Natural killer cell treated with Interleukin-12 subunit alpha and Interleukin-12 subunit beta and Interleukin-15 and Interleukin-18, amount 100 ng/mL, for 72 hours (primary cell): ENCODE measurements around the gene ADGRF1. TPM values are rescaled to one million over a fixed set of nuclear protein-coding genes. Genes with fewer than 3 reads are reported as not detected.

ENCODE experiments used
- ATAC-seq, 2 donors: fragments of 150-1000 bp; cut with Tn5 transposase in 1 of 2; sonication (Bioruptor Pico), chemical (Tn5 transposase) in 1 of 2; 2 replicates each; pipeline ENCODE4 v1.10.0; 2021
- DNase-seq: peaks from one replicate; pipeline ENCODE4 v3.0.0; 2022; ENCODE audit warnings: low spot score
- H3K27ac Mint-ChIP-seq, 2 donors: 1 replicate in 1 of 2; 2 replicates in 1 of 2; pipeline ENCODE4 v1.8.0; 2022; ENCODE audit warnings: mixed read lengths in 2 of 2, mild to moderate bottlenecking in 1 of 2, moderate library complexity in 1 of 2
- H3K27me3 Mint-ChIP-seq, 2 donors: 1 replicate in 1 of 2; 2 replicates in 1 of 2; pipeline ENCODE4 v1.8.0; 2022; ENCODE audit warnings: mixed read lengths in 2 of 2
- H3K36me3 Mint-ChIP-seq: one replicate; pipeline ENCODE4 v1.8.0; 2022; ENCODE audit warnings: mixed read lengths
- H3K4me1 Mint-ChIP-seq, 2 donors: 1 replicate in 1 of 2; 2 replicates in 1 of 2; pipeline ENCODE4 v1.8.0; 2022; ENCODE audit warnings: low read depth in 2 of 2, mixed read lengths in 2 of 2, mild to moderate bottlenecking in 1 of 2
- H3K4me3 Mint-ChIP-seq: one replicate; pipeline ENCODE4 v1.8.0; 2022; ENCODE audit warnings: mixed read lengths
- H3K9me3 Mint-ChIP-seq: 2 replicates; pipeline ENCODE4 v1.8.0; 2022; ENCODE audit warnings: mixed read lengths
- total RNA-seq, 2 donors: library from RNA; stranded (reverse); gene quantifications; one replicate each; pipeline ENCODE4 v1.2.3, GENCODE V29; 2022

ADGRF1 gene
- total RNA-seq, 2 donors from 2014 or later, result not detected

GRCh38 chr6:47048638-47049037 lies 6.5 kb upstream of the ADGRF1 start:
- DNase-seq (no peak), ATAC-seq (no peak)
- Mint-ChIP-seq H3K27me3 (peaks cover 6 to 15% of the 10 kb centered on the region in 2 donors), H3K9me3 (no peaks in the 10 kb centered on the region), H3K27ac (no peak overlapping the region), H3K36me3 (no peaks in the 10 kb centered on the region), H3K4me3 (no peak overlapping the region), H3K4me1 (peaks cover 0 to 3% of the 10 kb centered on the region in 2 donors)

- Mint-ChIP-seq H3K9me3 (no peaks in the 10 kb centered on the region), H3K4me1 (peaks cover 0 to 3% of the 10 kb centered on the region in 2 donors), H3K27me3 (peaks cover 6 to 15% of the 10 kb centered on the region in 2 donors), H3K27ac (no peak overlapping the region), H3K4me3 (no peak overlapping the region), H3K36me3 (no peaks in the 10 kb centered on the region)
- ATAC-seq (no peak), DNase-seq (no peak)
These were observed 5.6 kb upstream of the ADGRF1 start for GRCh38 chr6:47047479-47048407.

GRCh38 chr6:47047097-47047478 lies 5.0 kb upstream of the ADGRF1 start:
- Mint-ChIP-seq H3K9me3 (no peaks in the 10 kb centered on the region), H3K4me3 (no peak overlapping the region), H3K27me3 (peaks cover 6 to 15% of the 10 kb centered on the region in 2 donors), H3K36me3 (no peaks in the 10 kb centered on the region), H3K27ac (no peak overlapping the region), H3K4me1 (peaks cover 0 to 3% of the 10 kb centered on the region in 2 donors)
- ATAC-seq (no peak), DNase-seq (no peak)

GRCh38 chr6:47044397-47044796 lies 2.3 kb upstream of the ADGRF1 start:
- Mint-ChIP-seq H3K4me3 (no peak overlapping the region), H3K9me3 (no peaks in the 10 kb centered on the region), H3K36me3 (no peaks in the 10 kb centered on the region), H3K27ac (no peak overlapping the region), H3K27me3 (peaks cover 9 to 15% of the 10 kb centered on the region in 2 donors), H3K4me1 (peaks cover 0 to 3% of the 10 kb centered on the region in 2 donors)
- no peak for ATAC-seq
- no peak for DNase-seq

- H3K36me3 Mint-ChIP-seq, result no peaks in the 10 kb centered on the region
- DNase-seq (no peak), ATAC-seq (no peak)
- no peak overlapping the region for H3K4me3 Mint-ChIP-seq
- H3K27me3 Mint-ChIP-seq, result peaks cover 11 to 15% of the 10 kb centered on the region in 2 donors
- no peaks in the 10 kb centered on the region for H3K9me3 Mint-ChIP-seq
- no peak overlapping the region for H3K27ac Mint-ChIP-seq
- H3K4me1 Mint-ChIP-seq, result peaks cover 0 to 3% of the 10 kb centered on the region in 2 donors
These were observed 1.2 kb upstream of the ADGRF1 start for GRCh38 chr6:47043286-47043685.

GRCh38 chr6:47041741-47042140 lies 391 bp downstream of the ADGRF1 start:
- DNase-seq (no peak), ATAC-seq (no peak)
- Mint-ChIP-seq H3K4me3 (no peak overlapping the region), H3K9me3 (no peaks in the 10 kb centered on the region), H3K36me3 (no peaks in the 10 kb centered on the region), H3K27ac (no peak overlapping the region), H3K27me3 (peaks cover 5 to 7% of the 10 kb centered on the region in 2 donors), H3K4me1 (no peaks in the 10 kb centered on the region)

GRCh38 chr6:47034926-47035325 lies 7.2 kb downstream of the ADGRF1 start:
- H3K4me3 Mint-ChIP-seq, result no peak overlapping the region

GRCh38 chr6:47034421-47034820 lies 7.7 kb downstream of the ADGRF1 start:
- Mint-ChIP-seq H3K4me3 (no peak overlapping the region), H3K36me3 (no peaks in the 10 kb centered on the region), H3K9me3 (no peaks in the 10 kb centered on the region), H3K27ac (no peak overlapping the region), H3K27me3 (peaks cover 22 to 41% of the 10 kb centered on the region in 2 donors), H3K4me1 (no peaks in the 10 kb centered on the region)
- DNase-seq (no peak), ATAC-seq (no peak)

More at GRCh38 chr6:47034926-47035325, 7.2 kb downstream of the ADGRF1 start:
- H3K27me3 Mint-ChIP-seq, result peaks cover 23 to 41% of the 10 kb centered on the region in 2 donors
- no peak overlapping the region for H3K27ac Mint-ChIP-seq
- DNase-seq (no peak), ATAC-seq (no peak)
- H3K4me1 Mint-ChIP-seq, result no peaks in the 10 kb centered on the region
- no peaks in the 10 kb centered on the region for H3K36me3 Mint-ChIP-seq
- H3K9me3 Mint-ChIP-seq, result no peaks in the 10 kb centered on the region

- peaks cover 20 to 41% of the 10 kb centered on the region in 2 donors for H3K27me3 Mint-ChIP-seq
- ATAC-seq (no peak), DNase-seq (no peak)
- H3K9me3 Mint-ChIP-seq, result no peaks in the 10 kb centered on the region
- H3K36me3 Mint-ChIP-seq, result no peaks in the 10 kb centered on the region
- no peak overlapping the region for H3K27ac Mint-ChIP-seq
- H3K4me1 Mint-ChIP-seq, result no peaks in the 10 kb centered on the region
- H3K4me3 Mint-ChIP-seq, result no peak overlapping the region
These were observed 9.0 kb downstream of the ADGRF1 start for GRCh38 chr6:47032974-47033765.

GRCh38 chr6:47031656-47032055 lies 10.5 kb downstream of the ADGRF1 start:
- ATAC-seq, result no peak
- no peak for DNase-seq
- no peaks in the 10 kb centered on the region for H3K9me3 Mint-ChIP-seq
- H3K27me3 Mint-ChIP-seq, result peaks cover 20 to 41% of the 10 kb centered on the region in 2 donors
- H3K4me3 Mint-ChIP-seq, result no peak overlapping the region
- H3K27ac Mint-ChIP-seq, result no peak overlapping the region
- no peaks in the 10 kb centered on the region for H3K36me3 Mint-ChIP-seq
- H3K4me1 Mint-ChIP-seq, result no peaks in the 10 kb centered on the region

- peak in 1 of 2 donors; percentile 24 for ATAC-seq
- Mint-ChIP-seq H3K27ac (no peak overlapping the region), H3K36me3 (no peaks in the 10 kb centered on the region), H3K4me1 (no peaks in the 10 kb centered on the region), H3K9me3 (no peaks in the 10 kb centered on the region), H3K4me3 (no peak overlapping the region), H3K27me3 (peaks cover 14 to 25% of the 10 kb centered on the region in 2 donors)
- no peak for DNase-seq
These were observed 12.1 kb downstream of the ADGRF1 start for GRCh38 chr6:47029865-47030561.

- Mint-ChIP-seq H3K27me3 (peaks cover 10 to 14% of the 10 kb centered on the region in 2 donors), H3K4me1 (no peaks in the 10 kb centered on the region), H3K4me3 (no peak overlapping the region), H3K27ac (no peak overlapping the region), H3K36me3 (no peaks in the 10 kb centered on the region), H3K9me3 (no peaks in the 10 kb centered on the region)
- no peak for DNase-seq
- no peak for ATAC-seq
These were observed 13.2 kb downstream of the ADGRF1 start for GRCh38 chr6:47028835-47029360.

GRCh38 chr6:47027315-47027714 lies 14.8 kb downstream of the ADGRF1 start:
- ATAC-seq, result no peak

More at GRCh38 chr6:47027315-47027714, 14.8 kb downstream of the ADGRF1 start:
- H3K4me3 Mint-ChIP-seq, result no peak overlapping the region
- no peaks in the 10 kb centered on the region for H3K9me3 Mint-ChIP-seq
- H3K27me3 Mint-ChIP-seq, result peaks cover 6 to 7% of the 10 kb centered on the region in 2 donors
- H3K36me3 Mint-ChIP-seq, result no peaks in the 10 kb centered on the region
- no peak for DNase-seq
- no peak overlapping the region for H3K27ac Mint-ChIP-seq
- no peaks in the 10 kb centered on the region for H3K4me1 Mint-ChIP-seq
